AG04450 (cell line): ENCODE measurements around the gene NRG3. TPM values are rescaled to one million over a fixed set of nuclear protein-coding genes. Genes with fewer than 3 reads are reported as not detected.

Experiments
- CTCF ChIA-PET: fragments of 300-600, 350-600 bp; formaldehyde crosslinking; extraction: SDS; loops from one replicate; lab custom pipeline; 2022; ENCODE audit warnings: antibody characterized with exemption, inconsistent platforms; lab: Charles Lee
- POLR2A ChIA-PET: fragments of 350-600 bp; formaldehyde crosslinking; extraction: SDS; loops from one replicate; lab custom pipeline; 2021; ENCODE audit warnings: antibody characterized with exemption, inconsistent platforms; lab: Yijun Ruan, JAX
- DNase-seq: peaks from one replicate; pipeline ENCODE4 v3.0.0-alpha.2; 2011; ENCODE audit warnings: low read depth, low spot score
- H3K27ac ChIP-seq: one replicate; pipeline ENCODE4 v1.5.1; 2012; ENCODE audit warnings: low read depth, low read length, control low read depth
- H3K27me3 ChIP-seq: one replicate; pipeline ENCODE4 v1.6.0; 2012; ENCODE audit warnings: low read length; ENCODE audit not compliant: control insufficient read depth, insufficient read depth
- H3K4me3 ChIP-seq: 2 replicates; pipeline ENCODE4 v1.5.1; 2011; ENCODE audit warnings: mild to moderate bottlenecking, low read depth, low read length, control low read depth
- H3K9me3 ChIP-seq: 2 replicates; pipeline ENCODE4 v1.5.1; 2012; ENCODE audit warnings: low read length; ENCODE audit not compliant: control insufficient read depth, insufficient read depth
- polyA plus RNA-seq: library from polyadenylated mRNA; depleted of rRNA; stranded (reverse); fragments of >200 nt; gene quantifications from 2 replicates; pipeline ENCODE4 v1.2.3, GENCODE V29; 2011
- TF ChIP-seq, protein P1 (sequence below): IDR thresholded peaks from 2 replicates; pipeline ENCODE4 v1.5.1; 2011; ENCODE audit warnings: low read depth, low read length, control low read depth, inconsistent platforms

NRG3 gene
- polyA plus RNA-seq, 1 experiment, result not detected

- ChIA-PET POLR2A (no interaction called here), CTCF (no interaction called here)
- H3K27ac ChIP-seq, result no peak overlapping the region
- TF ChIP-seq, protein P1, sequence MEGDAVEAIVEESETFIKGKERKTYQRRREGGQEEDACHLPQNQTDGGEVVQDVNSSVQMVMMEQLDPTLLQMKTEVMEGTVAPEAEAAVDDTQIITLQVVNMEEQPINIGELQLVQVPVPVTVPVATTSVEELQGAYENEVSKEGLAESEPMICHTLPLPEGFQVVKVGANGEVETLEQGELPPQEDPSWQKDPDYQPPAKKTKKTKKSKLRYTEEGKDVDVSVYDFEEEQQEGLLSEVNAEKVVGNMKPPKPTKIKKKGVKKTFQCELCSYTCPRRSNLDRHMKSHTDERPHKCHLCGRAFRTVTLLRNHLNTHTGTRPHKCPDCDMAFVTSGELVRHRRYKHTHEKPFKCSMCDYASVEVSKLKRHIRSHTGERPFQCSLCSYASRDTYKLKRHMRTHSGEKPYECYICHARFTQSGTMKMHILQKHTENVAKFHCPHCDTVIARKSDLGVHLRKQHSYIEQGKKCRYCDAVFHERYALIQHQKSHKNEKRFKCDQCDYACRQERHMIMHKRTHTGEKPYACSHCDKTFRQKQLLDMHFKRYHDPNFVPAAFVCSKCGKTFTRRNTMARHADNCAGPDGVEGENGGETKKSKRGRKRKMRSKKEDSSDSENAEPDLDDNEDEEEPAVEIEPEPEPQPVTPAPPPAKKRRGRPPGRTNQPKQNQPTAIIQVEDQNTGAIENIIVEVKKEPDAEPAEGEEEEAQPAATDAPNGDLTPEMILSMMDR, result no peak
- H3K27me3 ChIP-seq, result no peaks in the 10 kb centered on the region
- H3K4me3 ChIP-seq, result no peak overlapping the region
- H3K9me3 ChIP-seq, result peaks cover 8% of the 10 kb centered on the region; the same call in 1 of the 2 replicates
- DNase-seq, result no peak
Measured at GRCh38 chr10:82874671-82875070, 999.7 kb downstream of the NRG3 start.

GRCh38 chr10:82880776-82881290 lies 1005.8 kb downstream of the NRG3 start:
- Histone ChIP-seq H3K9me3 (peaks cover 9% of the 10 kb centered on the region), H3K4me3 (no peak overlapping the region), H3K27ac (no peak overlapping the region), H3K27me3 (no peaks in the 10 kb centered on the region)
- ChIA-PET CTCF (no interaction called here), POLR2A (no interaction called here)
- TF ChIP-seq, protein P1, result no peak
- no peak for DNase-seq

GRCh38 chr10:82882722-82883121 lies 1007.7 kb downstream of the NRG3 start:
- no peak for DNase-seq
- CTCF ChIA-PET, result no interaction called here
- POLR2A ChIA-PET, result no interaction called here

GRCh38 chr10:82883603-82884002 lies 1008.6 kb downstream of the NRG3 start:
- CTCF ChIA-PET, result no interaction called here
- no peak overlapping the region for H3K4me3 ChIP-seq
- DNase-seq, result no peak
- peaks cover 8% of the 10 kb centered on the region for H3K9me3 ChIP-seq
- no peak overlapping the region for H3K27ac ChIP-seq
- TF ChIP-seq, protein P1, result no peak
- POLR2A ChIA-PET, result no interaction called here
- H3K27me3 ChIP-seq, result no peaks in the 10 kb centered on the region

More at GRCh38 chr10:82882722-82883121, 1007.7 kb downstream of the NRG3 start:
- H3K27me3 ChIP-seq, result no peaks in the 10 kb centered on the region
- H3K27ac ChIP-seq, result no peak overlapping the region
- TF ChIP-seq, protein P1, result no peak
- no peak overlapping the region for H3K4me3 ChIP-seq
- peaks cover 8% of the 10 kb centered on the region for H3K9me3 ChIP-seq

DNA sequence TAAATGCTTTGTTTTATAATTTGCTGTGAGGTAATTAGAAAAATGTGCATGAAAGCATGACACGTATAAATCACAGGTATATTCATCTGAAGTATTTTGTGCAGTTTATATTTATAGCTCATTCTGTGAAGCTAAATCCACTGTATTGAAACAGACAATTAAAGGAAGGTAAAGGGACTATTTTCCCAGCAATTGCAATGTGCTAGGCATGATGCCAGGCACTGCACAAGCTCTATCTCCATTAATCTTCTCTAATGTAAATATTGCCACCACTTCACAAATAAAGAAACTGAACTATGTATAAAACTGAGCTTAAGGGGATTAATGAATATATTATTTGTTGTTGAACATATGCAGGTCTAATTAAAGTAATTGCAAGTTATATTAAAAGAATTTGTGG lies 1012.5 kb downstream of the NRG3 start:
- Histone ChIP-seq H3K9me3 (peaks cover 4% of the 10 kb centered on the region), H3K27me3 (no peaks in the 10 kb centered on the region), H3K27ac (no peak overlapping the region), H3K4me3 (no peak overlapping the region)
- no peak for DNase-seq
- TF ChIP-seq, protein P1, result no peak
- POLR2A ChIA-PET, result no interaction called here
- CTCF ChIA-PET, result no interaction called here
